HG03378 (cell line): ENCODE results near the gene TBL1XR1.
"Not testable (repeated sequence)": the region's sequence is repeated elsewhere in the genome, so short reads cannot be mapped to it uniquely, and the experiment has no call there.

Source experiments
- ATAC-seq: cut with Tn5 transposase; IDR thresholded peaks from one replicate; pipeline ENCODE4 v1.9.1; 2021; ENCODE audit warnings: mild to moderate bottlenecking, moderate library complexity; ENCODE audit not compliant: unreplicated experiment

Gene TBL1XR1

DNA sequence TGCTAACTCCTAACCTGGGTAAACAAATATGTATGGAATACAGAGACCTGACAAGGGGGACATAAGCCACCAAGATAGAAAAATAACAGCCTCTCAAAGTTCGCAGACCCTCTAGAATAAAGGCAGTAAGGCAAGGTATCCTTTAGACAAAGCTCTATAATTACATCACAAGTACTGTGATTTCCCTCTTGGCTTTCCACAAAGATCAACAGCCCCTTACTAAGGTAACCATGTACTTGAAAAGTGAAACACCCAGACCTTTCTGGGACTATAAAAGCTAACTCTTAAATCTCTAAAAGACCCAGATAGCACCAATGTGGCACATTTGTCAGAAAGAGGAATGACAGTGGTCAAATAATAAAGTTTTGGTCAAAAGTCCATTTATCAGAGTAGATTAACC is 51.9 kb downstream of the TBL1XR1 start:
- ATAC-seq, result peak; percentile 13

DNA sequence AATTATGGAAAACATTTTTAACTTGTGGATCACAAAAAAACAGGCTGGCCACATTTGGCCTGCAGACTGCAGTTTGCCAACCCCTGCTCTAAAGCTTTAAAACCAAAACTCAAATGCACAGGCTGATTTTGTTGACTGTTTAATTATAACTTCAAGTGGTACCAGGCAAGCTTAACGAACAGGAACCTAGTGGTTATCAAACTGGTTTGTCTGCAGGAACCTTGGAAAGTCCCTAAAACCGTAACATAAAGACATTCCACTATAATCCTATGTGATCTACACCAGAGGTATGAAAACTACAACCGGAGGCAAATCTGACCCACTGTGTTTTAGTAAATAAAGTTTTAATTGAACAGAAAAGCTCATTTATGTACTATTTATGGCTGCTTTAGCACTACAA is 52.4 kb downstream of the TBL1XR1 start:
- ATAC-seq, result peak; percentile 82

DNA sequence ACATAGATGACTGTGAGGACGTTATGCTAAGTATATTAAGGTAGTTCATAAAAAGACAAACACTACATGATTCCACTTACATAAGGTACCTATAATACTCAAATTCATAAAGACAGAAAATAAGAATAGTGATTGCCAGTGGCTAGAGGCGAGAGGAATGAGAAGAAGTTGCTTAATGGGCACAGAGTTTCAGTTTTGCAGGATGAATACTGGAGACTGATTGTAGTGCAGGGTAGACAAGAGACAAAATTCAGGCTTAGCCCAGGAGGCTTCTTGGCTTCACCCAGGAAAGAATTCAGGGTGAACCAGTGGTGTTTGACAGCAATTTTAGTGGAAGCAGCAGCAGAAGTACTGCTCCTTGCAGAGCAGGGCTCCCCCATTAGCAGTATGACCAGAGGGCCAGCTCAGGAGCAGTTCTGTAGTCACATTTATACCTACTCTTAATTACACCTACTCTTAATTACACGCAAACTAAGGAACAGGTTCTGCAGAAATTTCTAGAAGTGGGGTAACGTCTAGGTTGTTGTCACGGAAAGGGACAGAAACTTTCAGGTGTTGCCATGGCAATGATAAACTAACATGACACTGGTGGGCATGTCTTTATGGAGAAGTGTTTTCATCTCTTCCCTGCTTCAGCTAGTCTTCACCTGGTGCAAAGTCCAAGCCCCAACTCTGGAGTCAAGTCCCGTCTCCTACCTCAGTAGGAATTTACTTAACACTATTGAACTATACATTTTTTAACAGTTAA is 55.2 kb downstream of the TBL1XR1 start:
- ATAC-seq, result no peak

DNA sequence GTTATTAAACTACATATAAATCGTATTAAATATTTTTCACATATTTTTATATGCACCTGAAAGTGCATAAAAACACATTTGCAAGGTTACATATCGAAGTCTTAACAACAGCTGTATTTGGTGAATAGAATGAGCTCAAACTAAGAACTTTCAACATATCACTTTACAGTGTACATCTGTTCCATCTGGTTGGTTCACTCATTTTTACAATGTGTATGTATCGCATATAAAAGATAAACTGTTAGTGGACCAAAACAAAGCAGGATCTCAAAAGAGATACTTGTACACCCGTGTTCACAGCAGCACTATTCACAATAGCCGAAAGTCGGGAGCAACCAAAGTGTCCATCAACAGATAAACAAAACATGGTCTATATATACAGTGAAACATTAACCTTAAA is 55.8 kb downstream of the TBL1XR1 start:
- no peak for ATAC-seq

DNA sequence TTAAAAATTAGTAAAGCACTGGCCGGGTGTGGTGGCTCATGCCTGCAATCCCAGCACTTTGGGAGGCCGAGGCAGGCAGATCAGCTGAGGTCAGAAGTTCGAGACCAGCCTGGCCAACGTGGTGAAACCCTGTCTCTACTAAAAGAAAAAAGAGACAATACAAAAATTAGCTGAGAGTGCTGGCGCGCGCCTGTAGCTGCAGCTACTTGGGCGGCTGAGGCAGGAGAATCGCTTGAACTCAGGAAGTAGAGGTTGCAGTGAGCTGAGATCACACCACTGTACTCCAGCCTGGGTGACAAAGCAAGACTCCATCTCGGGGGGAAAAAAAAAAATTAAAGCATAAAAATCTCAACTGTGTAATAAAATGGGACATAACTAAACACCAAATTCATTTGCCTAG is 58.1 kb downstream of the TBL1XR1 start:
- ATAC-seq, result not testable (repeated sequence)

DNA sequence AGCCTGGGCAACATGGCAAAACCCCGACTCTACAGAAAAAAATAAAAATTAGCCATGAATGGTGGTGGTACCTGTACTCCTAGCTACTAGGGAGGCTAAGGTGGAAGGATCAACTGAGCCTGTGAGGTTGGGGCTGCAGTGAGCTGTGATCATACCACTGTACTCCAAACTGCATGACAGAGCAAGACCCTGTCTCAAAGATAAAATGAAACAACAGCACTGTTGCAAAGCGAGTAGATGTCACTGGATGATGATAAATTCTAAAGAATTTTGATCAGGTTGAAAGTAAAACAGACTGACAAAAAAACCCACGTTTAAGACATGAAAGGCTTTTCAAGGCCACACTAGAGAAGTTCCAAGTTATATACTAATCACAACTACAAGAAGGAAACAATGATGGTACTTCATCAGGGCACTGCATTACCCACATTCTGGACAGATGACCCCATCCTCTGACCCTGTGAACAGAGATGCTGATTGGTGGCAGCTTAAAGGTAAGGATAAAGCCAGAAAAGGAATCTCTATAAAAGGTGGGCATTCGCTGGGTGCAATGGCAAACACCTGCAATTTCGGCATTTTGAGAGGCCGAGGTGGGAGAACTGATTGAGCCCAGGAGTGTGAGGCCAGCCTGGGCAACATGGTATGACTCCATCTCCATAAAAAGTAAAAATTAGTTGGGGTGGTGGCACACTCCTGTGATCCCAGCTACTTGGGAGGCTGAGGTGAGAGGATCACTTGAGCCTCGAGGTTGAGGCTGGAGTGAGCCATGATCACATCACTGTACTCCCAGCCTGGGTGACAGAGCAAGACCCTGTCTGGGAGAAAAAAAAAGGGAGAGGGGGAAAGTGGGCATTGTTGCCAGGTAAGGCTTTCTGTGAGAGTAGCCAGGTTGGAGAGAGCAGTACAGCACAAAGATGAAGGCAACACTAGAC is 59.2 kb downstream of the TBL1XR1 start:
- no peak for ATAC-seq

DNA sequence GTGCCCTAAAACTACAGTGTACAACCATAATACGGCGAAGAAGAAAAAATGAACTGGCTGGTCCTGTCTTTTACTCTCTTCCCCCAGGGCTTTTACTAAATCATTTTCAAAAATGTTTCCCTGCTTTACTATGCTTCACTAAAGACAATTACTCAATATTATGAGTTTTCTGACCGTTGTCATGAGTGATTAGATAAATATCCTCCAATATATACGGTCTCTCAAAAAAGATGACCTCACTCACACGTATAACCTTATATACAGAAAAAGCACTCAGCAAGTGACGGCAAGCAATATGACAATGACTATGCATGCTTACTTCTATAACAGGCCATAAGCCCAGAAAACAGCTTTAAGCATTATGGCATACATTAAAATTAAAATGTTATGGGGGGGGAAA is 60.5 kb downstream of the TBL1XR1 start:
- ATAC-seq, result no peak

DNA sequence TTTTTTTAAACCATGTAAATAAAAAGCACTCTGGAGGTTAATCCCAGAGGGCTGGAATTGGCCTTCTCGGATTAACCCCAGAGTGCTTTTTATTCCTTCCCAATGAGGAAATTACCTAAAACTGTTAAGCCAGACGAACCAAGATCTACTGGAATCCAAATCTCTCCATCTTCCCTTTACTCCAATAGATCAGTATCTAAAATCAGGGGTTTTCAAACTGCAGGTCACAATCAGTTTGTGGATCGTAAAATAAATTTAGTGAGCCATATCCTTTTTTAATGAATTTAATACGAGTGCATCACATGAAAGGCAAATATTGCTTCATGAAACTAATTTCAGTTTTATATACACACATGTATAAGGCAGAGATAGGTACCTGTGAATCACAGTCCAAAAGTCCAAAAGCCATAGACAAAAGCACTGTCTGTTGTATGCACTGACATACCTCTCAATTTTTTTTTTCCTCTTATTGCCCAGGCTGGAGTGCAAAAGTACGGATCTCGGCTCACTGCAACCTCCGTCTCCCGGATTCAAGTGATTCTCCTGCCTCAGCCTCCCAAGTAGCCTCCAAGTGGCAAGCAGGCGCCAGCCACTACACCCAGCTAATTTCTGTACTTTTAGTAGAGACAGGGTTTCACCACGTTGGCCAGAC is 61.3 kb downstream of the TBL1XR1 start:
- no peak for ATAC-seq

DNA sequence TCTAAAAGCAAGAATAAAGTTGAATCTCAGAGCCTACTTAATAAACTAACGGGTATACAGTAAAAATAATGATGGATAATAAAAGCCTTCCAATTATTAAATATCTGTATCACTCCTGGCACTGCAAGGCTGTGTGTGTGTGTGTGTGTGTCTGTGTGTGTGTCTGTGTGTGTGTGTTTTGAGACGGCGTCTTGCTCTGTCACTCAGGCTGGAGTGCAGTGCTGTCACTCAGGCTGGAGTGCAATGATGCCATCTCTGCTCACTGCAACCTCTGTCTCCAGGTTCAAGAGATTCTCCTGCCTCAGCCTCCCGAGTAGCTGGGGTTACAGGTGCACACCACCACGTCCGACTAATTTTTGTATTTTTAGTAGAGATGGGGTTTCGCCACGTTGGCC is 62.5 kb downstream of the TBL1XR1 start:
- ATAC-seq, result no peak

DNA sequence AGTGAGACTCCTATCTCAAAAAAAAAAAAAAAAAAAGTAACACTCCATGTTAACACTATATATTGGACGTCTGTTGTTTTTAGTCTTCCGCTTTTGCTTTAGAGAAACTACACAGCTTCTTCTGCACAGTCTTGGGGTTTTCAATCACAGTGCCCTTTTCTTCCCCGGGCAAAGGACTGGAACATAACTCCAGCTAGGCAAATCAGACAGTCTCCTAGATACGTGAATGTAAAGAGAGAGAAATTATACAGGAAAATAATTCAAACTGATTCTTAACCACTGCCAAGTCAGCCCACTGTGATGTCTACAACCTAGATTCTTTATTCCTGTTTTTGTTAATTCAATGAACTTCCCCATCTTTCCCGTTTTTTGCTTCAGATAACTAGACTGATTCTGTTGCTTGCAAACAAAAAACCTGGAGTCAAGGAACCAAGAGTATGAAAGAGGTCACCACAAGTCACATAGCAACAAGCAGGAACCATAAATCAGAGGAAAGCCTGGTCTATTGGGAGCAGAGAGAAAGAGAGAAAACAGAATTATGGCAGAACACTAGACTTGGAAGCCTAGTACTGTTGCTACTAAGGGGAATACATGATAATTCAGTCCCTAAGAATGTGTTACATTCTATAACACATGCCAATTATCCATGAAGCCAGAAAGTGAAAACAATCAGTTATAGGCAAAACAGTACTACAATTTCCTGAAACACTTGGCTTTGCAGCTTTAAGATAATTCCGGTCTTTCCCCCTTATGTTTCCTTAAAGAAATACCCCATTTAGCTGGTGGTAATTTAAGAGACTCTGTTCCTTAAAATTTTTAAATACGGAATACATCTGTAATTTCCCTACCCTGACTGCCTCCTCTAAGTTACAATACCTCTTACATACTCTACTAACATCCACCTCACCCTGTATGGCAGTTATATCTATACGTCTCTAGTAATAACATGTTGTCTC is 63.1 kb downstream of the TBL1XR1 start:
- ATAC-seq, result no peak

DNA sequence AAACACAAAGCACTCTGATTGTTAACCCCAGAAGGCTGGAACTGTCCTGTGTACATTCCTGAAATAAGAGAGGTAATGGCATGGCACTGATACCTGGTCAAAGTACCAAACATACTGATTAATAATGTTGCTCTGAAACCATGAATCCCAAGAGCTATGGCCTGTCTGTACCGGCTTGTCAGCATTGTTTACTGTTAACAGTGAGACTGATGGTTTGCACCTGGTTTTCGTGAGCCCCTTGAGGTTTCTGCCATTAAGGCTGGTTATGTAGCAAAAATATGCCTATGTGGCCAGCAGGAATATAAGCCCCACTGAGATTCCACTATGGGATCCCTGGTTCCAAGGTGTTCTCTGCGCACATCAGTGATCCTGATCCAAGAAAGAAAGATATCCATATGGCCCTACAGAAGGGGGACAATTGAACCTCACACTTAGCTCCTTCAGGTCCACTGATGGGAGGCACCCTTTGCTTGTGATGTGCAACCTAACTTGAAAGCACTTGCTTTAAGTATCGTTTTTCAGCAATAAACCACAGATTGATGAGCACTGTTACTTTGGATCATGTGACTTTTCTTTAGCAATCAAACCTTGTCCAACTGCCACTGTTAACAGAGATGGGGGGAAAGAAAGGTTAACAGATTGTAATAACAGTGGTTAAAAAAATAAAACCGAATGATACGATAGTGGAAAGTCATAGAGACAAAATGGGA is 65.2 kb downstream of the TBL1XR1 start:
- ATAC-seq, result no peak

DNA sequence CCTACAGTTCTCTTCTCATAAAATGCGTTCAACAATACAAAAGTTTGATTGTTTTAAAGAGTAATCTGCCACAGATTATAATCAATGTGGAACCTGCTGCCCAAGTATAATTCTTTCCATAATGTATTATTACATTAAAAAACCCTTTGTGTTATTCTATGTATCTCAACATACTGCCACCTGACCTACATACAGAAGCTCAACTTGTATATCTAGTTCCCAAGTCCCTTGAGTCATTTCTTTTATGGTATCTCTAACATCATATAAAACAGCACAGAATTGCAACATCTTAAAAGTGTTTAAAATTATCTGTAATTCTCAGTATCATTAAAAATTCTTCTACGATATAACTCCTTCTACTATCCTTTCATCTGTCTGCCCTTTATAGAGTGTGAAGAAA is 70.3 kb downstream of the TBL1XR1 start:
- ATAC-seq, result no peak

DNA sequence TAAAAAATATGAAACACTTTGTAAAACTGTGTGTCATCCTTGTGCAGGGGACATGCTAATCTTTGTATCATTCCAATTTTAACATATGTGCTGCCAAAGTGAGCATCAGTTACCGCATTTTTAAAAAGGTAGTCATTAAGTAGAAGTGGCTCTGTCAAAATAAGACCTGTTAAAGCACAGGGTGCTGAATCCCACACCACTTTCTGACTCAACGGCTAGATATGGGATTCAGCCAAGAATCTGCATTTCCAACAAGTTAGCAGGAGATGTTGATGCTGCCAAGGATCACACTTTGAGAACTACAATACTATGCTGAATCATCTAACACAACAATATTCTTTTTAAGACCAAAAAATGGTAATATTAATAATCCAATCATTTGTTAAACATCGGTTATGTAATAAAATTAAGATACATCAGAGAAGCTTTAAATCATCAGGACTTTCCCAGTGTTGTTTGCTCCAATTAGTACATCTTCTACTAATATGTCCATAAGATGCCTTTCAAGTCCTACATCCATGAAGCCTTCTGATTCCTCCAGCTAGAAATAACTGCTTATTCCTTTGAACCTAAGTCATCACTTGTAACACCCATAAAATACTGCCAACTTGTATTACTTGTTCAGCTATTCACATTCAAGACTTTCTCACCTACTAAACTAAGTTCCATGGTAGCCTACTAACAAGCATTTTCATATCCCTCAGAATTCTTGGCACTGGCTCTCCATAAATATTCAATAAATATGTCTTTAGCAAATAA is 71.1 kb downstream of the TBL1XR1 start:
- ATAC-seq, result no peak

DNA sequence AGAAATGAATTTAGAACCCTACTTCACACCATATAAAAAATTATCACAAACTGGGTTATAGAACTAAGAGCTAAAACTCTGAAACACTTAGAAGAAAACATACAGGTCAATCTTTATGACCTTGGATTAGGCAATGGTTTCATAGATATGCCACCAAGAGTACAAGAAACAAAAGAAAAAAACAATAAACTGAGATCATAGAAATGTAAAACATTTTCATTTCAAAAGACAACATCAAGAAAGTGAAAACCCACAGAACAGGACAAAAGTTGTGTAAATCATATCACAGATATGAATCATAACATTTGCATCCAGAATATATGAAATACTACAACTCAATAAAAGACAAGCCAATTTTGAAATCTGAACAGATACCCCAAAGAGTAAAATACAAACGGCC is 72.4 kb downstream of the TBL1XR1 start:
- ATAC-seq, result no peak

DNA sequence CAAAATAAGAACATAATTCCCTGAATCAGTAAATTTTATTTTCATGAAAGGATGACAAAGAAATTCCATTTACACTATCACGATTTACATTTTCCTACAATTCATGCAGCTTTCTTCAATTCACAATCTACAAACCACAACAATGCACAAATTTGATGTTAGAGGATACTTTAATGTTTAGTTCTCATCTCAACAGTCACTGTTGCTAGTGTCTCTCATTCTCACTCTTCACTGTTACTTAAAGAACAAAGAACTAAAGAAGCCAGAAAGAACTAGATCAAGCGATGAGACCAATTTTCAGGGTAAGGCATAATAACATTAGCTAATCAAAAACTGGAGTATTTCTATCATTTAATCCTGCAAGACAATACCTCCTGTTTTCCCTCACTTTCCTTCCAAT is 73.5 kb downstream of the TBL1XR1 start:
- no peak for ATAC-seq

DNA sequence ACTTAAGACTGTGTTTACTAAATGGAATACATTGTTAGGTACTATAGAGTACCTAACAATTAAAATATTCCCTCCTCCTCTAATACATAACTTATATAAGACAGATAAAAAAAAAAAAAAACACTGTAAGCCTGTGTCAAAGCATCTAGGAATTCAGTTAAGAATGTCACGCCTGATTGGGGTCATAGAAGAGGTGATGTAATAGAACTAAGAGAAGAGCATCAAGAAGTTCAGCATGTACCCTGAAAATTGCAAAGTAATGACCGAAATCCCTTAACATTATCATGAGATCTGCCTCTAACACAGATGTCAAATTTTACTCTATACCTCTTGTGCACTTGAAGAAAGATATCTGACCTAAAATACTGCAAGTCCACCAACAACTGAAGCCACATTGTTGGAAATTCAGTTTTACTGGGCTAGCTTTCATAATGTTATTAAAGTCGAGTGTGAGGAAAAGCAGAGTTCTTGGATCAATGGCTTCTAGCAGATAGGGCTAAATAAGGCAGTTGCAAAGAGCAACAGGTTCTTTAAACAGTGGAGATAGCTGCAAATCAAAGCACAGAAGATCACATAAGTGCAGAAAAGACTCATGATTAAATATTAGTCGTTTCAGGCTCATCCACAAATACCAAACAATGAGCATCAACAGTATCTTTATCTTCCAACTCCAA is 75.0 kb downstream of the TBL1XR1 start:
- no peak for ATAC-seq

DNA sequence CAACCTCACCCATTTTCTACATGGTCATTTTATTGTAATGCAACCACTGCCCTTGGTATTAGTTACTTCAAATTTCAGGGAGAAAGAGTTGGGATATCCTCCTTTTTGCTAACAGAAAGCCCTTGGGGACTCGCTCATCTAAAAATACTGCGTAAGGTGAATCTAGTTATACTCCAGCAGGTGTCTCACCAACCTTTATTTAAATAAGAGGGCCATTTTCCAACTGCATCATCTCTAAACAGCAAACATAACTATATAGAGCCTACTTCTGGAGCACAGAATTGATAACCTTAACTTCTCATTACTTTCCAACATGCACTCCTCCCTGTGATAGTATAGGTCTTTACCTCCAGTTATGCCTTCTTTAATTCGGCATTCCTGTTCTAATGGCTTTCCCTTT is 77.5 kb downstream of the TBL1XR1 start:
- ATAC-seq, result no peak

DNA sequence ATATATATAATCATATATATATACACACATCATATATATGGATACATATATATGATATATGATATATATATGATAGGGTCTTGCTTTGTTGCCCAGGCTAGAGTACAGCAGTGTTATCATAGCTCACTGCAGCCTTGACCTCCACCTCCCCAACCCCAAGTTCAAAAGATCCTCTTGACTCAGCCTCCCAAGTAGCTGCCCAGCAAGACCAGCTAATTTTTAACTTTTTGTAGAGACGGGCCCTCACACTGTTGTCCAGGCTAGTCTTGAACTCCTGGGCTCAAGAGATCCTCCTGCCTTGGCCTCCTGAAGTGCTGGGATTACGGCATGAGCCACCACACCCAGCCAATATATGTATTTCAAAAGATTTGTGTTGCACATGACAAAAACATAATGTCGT is 83.0 kb downstream of the TBL1XR1 start:
- no peak for ATAC-seq

DNA sequence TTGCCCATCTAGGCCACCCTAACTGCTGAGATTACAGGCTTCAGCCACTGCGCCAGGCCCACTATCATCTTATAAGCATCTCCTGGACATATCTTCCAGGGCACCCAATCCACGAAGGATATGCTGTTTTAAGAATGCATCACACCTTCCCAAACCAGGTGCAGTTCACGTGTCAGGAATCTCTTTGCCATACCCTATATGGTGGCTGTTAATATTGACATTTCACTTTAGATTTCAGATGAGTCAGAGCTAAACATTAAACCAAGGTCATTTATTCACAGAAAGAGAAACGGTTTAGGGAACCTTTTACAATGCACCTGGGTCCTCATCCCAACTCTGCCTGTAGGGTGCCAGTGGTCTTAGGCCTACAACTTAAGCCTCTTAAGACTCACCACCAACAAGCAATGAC is 85.7 kb downstream of the TBL1XR1 start:
- peak; percentile 50 for ATAC-seq
